ENCODE results near the gene AGBL4. TPM values are rescaled to one million over a fixed set of nuclear protein-coding genes. Genes with fewer than 3 reads are reported as not detected.

Gene AGBL4
- total RNA-seq, 1 experiment from 2014 or later, result 0.33 TPM

DNA sequence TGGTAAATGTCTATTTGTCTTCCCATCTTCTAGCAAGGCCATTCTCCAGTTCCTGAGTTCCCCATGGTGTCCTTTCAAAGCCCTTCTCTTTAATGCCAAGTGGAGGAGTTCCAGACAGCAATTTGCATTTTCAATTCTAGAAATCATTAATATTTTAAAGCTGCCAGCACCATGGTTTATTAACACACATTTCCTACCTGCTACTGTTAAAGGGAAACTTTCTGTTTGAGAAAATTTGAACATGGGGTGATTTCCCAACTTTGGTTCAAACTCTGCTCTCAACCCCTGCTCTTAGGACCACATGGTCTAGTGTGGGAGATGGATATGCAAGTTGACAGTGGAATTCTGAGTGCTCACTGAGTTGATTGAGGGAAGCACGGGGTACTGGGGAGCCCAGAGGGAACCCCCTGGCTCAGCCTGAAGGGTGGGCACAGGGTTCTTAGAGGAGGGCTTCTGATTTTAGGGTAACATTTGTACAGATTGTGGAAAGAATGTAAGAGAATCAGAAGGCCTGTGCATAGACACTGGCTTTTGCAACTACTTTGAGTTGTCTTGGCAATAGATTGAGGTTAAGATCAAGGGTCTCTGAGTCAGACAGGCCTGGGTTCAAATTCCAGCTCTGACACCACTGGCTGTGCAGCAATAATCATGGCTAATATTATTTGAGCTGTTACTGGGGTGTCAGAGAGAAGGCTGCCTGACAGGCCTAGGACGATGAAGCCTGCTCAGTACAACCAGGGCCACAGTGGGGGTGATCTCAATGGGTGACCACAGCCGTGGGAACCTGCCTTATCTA, 1344.8 kb downstream of the AGBL4 start:
- no peaks in the 10 kb centered on the region for H3K9me3 ChIP-seq (ENCODE audit: low read length)
- no peaks in the 10 kb centered on the region for H4K20me1 ChIP-seq (ENCODE audit: low read length)
- TF ChIP-seq, protein P1, sequence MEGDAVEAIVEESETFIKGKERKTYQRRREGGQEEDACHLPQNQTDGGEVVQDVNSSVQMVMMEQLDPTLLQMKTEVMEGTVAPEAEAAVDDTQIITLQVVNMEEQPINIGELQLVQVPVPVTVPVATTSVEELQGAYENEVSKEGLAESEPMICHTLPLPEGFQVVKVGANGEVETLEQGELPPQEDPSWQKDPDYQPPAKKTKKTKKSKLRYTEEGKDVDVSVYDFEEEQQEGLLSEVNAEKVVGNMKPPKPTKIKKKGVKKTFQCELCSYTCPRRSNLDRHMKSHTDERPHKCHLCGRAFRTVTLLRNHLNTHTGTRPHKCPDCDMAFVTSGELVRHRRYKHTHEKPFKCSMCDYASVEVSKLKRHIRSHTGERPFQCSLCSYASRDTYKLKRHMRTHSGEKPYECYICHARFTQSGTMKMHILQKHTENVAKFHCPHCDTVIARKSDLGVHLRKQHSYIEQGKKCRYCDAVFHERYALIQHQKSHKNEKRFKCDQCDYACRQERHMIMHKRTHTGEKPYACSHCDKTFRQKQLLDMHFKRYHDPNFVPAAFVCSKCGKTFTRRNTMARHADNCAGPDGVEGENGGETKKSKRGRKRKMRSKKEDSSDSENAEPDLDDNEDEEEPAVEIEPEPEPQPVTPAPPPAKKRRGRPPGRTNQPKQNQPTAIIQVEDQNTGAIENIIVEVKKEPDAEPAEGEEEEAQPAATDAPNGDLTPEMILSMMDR (conservative IDR thresholded peaks at IDR 0.05; ENCODE audit: low read depth, low read length), result no peak
- no peak for TF ChIP-seq EZH2phosphoT487 (IDR thresholded peaks at IDR 0.05; ENCODE audit: borderline replicate concordance, low read length)
- TF ChIP-seq EZH2 (IDR thresholded peaks at IDR 0.05; ENCODE audit: low read length, unreplicated experiment), result no peak
- peaks cover 10% of the 10 kb centered on the region for H3K4me1 ChIP-seq (ENCODE audit: insufficient read depth, low read length)
- no peak overlapping the region for H3K4me2 ChIP-seq (ENCODE audit: low read length)
- no peak overlapping the region for H3K27ac ChIP-seq (ENCODE audit: low read length)
- ATAC-seq, result no peak
- intact Hi-C loops (cut with micrococcal nuclease), result loop anchor here (5.0 kb wide), 1 partner anchor 1668 kb away; no protein-coding TSS in a partner anchor
- no peak overlapping the region for H3K9ac ChIP-seq (ENCODE audit: low read length)
- ChIA-PET POLR2A (ENCODE audit: unreplicated experiment) (no interaction called here), CTCF (no interaction called here)
- BruUV-seq (replicated peaks), result no TSS peak
- H3K79me2 ChIP-seq (ENCODE audit: low read length), result no peaks in the 10 kb centered on the region
- no peaks in the 10 kb centered on the region for H3F3A ChIP-seq (ENCODE audit: low read length, unreplicated experiment)
- DNase-seq, result no peak
- no peaks in the 10 kb centered on the region for H3K9me2 ChIP-seq (replicated peaks; ENCODE audit: low read length)
- no peak overlapping the region for H3K4me3 ChIP-seq (ENCODE audit: low read length)
- no peak overlapping the region for H2AFZ ChIP-seq (ENCODE audit: low read length)
- H3K36me3 ChIP-seq (ENCODE audit: low read depth, low read length), result no peaks in the 10 kb centered on the region
- H3K27me3 ChIP-seq (ENCODE audit: low read length), result no peaks in the 10 kb centered on the region

- POLR2A ChIA-PET (ENCODE audit: unreplicated experiment), result interaction anchor here (0.6 kb wide), 1 partner anchor 679 kb away, joined by 3 read pairs; no protein-coding TSS in a partner anchor
- no peaks in the 10 kb centered on the region for H3K9me2 ChIP-seq (replicated peaks; ENCODE audit: low read length)
- no peak overlapping the region for H3K27ac ChIP-seq (ENCODE audit: low read length)
- peak; percentile 78 for ATAC-seq
- no peak overlapping the region for H3K9ac ChIP-seq (ENCODE audit: low read length)
- no peak overlapping the region for H2AFZ ChIP-seq (ENCODE audit: low read length)
- CTCF ChIA-PET, result interaction anchor here (0.5 to 1.9 kb wide), 6 partner anchors 19 to 178 kb away, joined by 3 to 47 read pairs (median 3); no protein-coding TSS in a partner anchor
- no peaks in the 10 kb centered on the region for H4K20me1 ChIP-seq (ENCODE audit: low read length)
- H3K4me1 ChIP-seq (ENCODE audit: insufficient read depth, low read length), result peaks cover 10% of the 10 kb centered on the region
- intact Hi-C loops (cut with micrococcal nuclease), result loop anchor here (2.0 to 5.0 kb wide), 2 partner anchors 139 to 1670 kb away; no protein-coding TSS in a partner anchor
- no peaks in the 10 kb centered on the region for H3K36me3 ChIP-seq (ENCODE audit: low read depth, low read length)
- DNase-seq, result peak; percentile 73
- H3K4me2 ChIP-seq (ENCODE audit: low read length), result no peak overlapping the region
- H3F3A ChIP-seq (ENCODE audit: low read length, unreplicated experiment), result no peaks in the 10 kb centered on the region
- TF ChIP-seq EZH2phosphoT487 (IDR thresholded peaks at IDR 0.05; ENCODE audit: borderline replicate concordance, low read length), result no peak
- TF ChIP-seq, protein P1 (conservative IDR thresholded peaks at IDR 0.05; ENCODE audit: low read depth, low read length), result peak; percentile 82
- no peak for TF ChIP-seq EZH2 (IDR thresholded peaks at IDR 0.05; ENCODE audit: low read length, unreplicated experiment)
- no peak overlapping the region for H3K4me3 ChIP-seq (ENCODE audit: low read length)
- no TSS peak for BruUV-seq (replicated peaks)
- H3K27me3 ChIP-seq (ENCODE audit: low read length), result no peaks in the 10 kb centered on the region
- no peaks in the 10 kb centered on the region for H3K79me2 ChIP-seq (ENCODE audit: low read length)
- H3K9me3 ChIP-seq (ENCODE audit: low read length), result no peaks in the 10 kb centered on the region
These were observed 1346.2 kb downstream of the AGBL4 start for GRCh38 chr1:48677306-48678287.
